HG02885 (cell line): ENCODE results near the gene IL3.

Experiments used
- ATAC-seq: cut with Tn5 transposase; IDR thresholded peaks from one replicate; pipeline ENCODE4 v1.9.1; 2021; ENCODE audit warnings: mild to moderate bottlenecking; ENCODE audit not compliant: unreplicated experiment, poor library complexity

The IL3 gene

DNA sequence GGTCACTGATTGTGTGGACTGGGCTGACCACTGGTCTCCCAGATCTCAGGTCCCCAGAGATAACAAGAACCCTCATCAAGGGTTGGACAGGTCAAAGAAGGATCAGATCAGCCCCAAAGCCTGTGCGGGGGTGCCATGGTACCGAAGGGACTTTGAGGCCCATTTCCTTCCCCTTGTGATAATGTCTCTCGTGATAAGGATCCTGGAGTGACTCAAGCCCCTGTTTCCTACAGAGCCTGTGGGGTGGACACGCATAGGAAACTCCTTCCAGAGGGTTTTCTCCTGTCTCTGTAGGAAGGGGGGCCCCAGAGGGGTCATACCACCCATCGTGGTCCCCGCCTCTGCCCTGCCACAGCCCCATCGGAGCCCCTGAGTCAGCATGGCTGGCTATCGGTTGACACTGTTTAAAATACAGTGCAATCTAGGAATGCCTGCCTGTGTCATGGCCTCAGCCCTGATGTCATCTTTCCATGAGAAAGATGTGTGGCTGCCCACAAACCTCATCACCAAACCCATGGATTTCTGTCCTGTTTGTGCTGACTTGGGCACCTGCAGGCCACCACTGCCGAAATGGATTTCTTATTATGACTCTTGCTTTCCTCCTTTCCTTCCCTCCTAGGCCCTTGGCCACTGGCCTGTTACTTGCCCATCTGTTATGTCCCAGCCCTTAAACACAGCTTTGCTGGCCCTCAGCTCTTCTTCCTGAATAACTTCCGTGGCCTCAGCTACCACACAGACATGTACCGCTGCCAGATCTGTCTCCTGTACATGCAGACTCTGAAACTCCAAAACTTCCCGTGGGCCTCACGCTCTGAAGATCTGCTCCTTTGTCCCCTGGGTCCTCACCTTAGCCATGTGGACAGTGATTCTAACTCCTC lies 10.2 kb downstream of the IL3 start:
- ATAC-seq = no peak

DNA sequence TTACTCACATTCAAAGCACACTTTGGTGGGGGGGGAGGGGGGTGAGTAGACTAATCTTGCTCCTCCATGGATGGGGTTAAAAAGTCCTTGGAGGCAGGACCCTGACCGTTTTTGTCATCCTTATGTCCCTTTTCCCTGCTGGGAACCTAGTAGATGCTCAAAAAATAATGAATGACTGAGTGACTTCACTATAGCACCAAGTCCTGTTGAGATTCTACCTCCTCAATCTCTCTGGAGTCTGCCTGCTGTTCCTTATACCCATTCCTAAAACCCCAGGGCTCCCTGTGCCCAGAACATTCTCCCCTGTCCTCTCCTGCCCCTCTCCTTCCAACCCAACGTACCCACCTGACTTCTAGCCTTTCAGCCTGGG lies 10.9 kb downstream of the IL3 start:
- no peak for ATAC-seq

DNA sequence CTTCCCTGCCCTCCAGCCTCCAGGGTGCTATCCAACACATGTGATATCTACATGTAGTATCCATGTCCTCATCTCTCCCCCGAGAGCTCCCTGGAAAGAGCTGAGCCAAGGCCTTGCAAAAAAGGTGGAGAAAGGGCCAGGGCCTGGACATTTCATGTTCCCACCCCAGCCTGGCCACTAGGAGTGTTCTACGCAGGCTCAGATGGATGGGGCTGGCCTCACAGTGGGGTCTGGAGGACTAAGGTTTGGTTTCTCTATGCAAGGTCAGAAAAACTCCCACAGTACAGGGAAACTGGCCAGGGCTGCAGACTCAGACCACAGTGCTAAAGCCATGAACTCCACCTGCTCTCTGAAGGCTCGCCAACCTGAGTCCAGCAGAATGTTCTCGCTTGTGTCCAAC lies 11.6 kb downstream of the IL3 start:
- ATAC-seq = no peak

DNA sequence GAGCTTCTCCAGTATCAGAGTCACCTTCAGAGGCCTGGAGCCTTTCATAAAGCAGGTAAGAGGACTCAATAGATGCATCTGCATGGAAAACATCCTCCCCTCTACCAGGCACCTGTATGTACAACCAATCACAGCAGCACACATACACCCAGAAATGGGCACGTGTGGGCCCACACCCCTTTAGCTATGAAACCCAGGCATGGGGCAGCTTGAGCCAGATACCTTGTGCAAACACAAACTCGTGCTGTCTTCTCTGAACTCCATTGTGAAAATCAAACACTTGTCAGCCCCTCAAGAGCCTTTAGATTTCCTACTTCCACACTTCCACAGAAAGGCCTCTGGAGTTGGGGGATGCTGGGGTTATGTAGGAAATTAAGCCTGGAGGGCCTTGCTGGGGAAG lies 12.1 kb downstream of the IL3 start:
- no peak for ATAC-seq

GRCh38 chr5:132073231-132074013 lies 13.0 kb downstream of the IL3 start, which contains the start of gene CSF2:
CSF2 (plus strand) TSS chr5:132073789; CDS start chr5:132073824, 35 bp downstream.
- no peak for ATAC-seq

DNA sequence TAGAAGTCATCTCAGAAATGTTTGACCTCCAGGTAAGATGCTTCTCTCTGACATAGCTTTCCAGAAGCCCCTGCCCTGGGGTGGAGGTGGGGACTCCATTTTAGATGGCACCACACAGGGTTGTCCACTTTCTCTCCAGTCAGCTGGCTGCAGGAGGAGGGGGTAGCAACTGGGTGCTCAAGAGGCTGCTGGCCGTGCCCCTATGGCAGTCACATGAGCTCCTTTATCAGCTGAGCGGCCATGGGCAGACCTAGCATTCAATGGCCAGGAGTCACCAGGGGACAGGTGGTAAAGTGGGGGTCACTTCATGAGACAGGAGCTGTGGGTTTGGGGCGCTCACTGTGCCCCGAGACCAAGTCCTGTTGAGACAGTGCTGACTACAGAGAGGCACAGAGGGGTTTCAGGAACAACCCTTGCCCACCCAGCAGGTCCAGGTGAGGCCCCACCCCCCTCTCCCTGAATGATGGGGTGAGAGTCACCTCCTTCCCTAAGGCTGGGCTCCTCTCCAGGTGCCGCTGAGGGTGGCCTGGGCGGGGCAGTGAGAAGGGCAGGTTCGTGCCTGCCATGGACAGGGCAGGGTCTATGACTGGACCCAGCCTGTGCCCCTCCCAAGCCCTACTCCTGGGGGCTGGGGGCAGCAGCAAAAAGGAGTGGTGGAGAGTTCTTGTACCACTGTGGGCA lies 13.8 kb downstream of the IL3 start:
- ATAC-seq = no peak

DNA sequence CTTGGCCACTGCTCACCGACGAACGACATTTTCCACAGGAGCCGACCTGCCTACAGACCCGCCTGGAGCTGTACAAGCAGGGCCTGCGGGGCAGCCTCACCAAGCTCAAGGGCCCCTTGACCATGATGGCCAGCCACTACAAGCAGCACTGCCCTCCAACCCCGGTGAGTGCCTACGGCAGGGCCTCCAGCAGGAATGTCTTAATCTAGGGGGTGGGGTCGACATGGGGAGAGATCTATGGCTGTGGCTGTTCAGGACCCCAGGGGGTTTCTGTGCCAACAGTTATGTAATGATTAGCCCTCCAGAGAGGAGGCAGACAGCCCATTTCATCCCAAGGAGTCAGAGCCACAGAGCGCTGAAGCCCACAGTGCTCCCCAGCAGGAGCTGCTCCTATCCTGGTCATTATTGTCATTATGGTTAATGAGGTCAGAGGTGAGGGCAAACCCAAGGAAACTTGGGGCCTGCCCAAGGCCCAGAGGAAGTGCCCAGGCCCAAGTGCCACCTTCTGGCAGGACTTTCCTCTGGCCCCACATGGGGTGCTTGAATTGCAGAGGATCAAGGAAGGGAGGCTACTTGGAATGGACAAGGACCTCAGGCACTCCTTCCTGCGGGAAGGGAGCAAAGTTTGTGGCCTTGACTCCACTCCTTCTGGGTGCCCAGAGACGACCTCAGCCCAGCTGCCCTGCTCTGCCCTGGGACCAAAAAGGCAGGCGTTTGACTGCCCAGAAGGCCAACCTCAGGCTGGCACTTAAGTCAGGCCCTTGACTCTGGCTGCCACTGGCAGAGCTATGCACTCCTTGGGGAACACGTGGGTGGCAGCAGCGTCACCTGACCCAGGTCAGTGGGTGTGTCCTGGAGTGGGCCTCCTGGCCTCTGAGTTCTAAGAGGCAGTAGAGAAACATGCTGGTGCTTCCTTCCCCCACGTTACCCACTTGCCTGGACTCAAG lies 14.6 kb downstream of the IL3 start:
- ATAC-seq = no peak

- ATAC-seq = no peak
These were observed 15.2 kb downstream of the IL3 start for GRCh38 chr5:132075719-132076077.

DNA sequence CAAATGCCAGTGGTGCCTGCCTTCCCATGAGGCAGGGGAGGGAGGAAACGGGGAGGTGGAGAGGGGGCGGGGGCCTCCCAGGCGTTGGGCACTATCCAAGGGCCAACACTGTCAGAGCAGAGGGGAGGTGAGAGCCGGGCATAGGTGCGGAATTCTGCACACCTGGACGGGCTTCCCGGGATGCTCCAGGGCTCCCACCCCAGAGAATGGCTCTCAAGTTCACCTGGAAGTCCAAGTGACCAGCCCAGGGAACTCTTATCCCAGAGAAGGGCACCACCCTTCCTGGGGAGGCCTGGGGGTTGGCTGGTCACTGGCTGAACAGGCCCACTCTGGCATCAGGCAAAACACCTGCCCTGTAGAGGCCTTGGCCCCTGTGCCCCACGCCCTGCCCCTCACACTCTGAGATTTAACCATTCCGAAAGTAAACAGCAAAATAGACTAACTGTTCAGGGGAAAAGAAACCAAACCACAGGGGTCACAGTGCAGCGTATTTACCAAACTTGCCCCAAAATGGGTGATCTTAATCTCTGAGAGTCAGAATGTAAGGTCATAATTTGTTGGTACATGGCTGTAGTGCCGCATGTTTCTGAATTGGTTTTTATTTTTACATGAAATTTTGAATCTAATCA lies 15.9 kb downstream of the IL3 start:
- ATAC-seq = no peak

- ATAC-seq = no peak
These were observed 16.5 kb downstream of the IL3 start for GRCh38 chr5:132076983-132077382.

DNA sequence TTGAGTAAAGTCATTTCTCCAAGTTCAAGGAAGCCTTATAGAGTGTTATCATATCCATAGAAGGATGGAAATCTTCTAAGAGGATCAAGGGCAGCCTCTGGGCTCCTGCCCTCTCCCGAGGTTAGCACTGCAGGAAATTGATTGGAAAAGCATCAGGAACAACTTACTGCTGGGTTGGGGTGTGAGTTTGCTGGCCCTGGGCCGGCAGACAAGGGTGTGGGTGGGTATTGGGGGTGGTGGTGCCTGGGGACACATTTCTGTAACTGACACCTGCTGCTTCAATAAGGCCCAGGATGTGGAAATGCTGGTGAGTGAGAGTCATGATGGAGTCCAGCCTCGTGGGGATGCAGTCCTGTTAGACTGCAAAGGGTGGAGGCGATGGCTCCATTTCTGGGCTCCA lies 18.6 kb downstream of the IL3 start:
- no peak for ATAC-seq

DNA sequence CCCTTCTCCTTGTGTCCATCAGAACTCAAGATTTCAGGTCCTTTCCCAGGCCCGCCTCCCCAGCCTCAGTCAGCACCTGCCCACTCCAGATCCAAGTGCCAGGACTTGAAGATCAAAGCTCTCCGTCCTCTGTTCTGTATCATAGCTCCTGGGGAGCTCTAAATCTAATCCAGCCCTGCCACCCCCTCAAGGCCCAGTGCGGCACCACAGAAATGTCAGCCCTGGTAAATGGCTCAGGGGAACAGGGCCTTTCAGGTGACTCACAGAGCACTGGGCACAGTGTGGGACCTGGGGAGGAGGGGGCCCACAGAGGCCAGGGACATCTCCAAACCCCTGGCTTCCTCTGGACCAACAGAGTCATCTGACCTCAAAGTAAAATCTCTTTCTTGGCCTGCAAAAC lies 19.2 kb downstream of the IL3 start:
- no peak for ATAC-seq

- no peak for ATAC-seq
These were observed 20.1 kb downstream of the IL3 start for GRCh38 chr5:132080595-132080994.

DNA sequence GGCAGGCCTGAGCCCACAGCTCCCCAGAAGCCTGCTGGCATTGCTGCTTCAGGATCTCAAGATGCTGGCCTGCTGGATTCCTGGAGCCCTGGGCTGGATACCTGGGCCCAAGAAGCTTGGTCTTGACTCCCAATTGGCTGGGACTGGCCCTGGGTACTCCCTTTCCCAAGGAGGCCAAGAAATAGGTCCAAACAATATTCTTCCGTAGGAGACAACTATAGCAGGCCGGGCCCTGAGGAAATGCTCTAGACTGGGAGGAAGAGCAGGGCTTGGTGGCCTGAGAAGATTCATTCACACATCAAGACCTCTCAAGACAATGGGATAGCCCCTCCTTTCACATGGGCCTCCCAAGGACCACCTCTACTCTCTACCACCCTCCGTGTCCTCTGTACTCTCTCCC lies 21.0 kb downstream of the IL3 start:
- ATAC-seq = no peak

DNA sequence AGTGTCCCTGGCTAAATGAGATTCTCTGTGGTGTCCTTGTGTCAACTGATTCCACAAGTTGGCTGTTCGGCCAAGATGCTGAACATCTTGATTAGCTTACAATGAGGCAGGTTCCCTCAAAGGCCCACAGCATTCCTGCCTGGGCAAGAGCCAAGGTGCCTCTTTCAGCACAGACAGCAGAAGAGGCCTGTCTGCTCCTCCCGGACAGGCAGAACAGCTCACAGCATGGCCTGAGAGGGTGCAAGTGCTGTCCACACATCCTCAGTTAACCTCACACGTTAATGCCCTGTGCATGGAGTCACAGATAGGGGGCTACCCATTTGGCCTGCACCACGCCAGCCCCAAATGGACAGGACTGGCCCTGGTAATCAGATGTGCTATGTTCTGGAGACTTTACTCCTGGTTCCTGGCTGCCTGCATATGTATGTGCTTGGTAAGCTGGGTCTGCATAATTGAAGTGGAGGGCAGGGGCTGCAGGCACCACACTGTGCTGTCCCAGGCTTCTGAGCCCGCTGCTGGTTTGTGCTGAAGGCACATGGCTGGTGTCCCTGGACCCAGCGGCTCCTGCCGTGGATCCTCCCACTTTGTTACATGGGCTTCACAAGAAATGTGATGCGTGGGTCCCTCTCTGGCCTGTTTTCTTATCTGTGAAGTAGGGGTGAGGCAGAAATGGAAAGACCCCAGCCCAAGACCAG lies 22.0 kb downstream of the IL3 start:
- no peak for ATAC-seq

DNA sequence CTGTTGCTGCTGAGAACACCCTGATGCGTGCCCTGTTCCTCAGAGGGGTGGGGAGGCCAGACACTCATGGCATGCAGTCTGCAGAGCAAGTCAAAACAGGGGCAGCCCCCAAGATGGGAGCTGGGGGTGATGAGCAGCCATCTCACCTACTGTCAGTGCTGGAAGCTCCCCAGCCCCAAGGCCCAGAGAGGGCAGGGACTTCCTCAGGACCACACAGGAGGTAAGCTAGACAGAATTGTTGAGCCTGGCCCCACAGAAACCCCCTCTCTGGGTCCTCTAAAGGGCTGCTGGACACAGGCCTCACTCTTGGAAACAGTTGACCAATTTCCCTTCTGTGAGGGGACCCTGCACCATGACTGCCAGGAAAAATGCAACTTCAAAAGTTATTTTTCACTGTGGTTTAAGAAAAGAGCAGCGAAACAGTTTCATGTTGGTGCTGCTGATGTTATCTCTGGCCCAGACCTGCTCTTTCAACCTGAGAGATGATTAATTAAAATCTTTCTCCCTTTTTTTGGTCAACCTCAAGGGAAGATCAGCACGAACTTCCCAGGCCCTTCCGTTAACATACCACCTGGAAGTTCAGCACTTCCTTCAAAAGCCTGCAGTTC lies 22.7 kb downstream of the IL3 start:
- no peak for ATAC-seq

DNA sequence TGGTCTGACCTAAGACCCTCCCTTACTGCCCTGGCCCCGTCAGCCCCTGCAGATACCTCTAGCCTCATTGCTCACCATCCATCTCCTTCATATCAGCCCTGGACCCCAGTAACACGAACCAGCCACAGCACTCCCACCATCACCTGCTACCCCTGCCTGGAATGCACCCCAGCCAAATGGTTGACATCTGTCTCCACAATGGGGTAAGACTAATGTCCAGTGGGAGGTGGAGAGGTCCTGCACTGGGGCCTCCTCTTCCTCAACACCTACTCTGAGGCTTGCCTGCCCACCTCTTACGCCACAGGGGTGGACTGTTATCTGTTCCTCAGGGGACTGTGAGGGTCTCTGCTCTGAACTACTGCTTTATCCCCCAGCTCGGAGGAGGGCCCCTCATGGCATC lies 25.2 kb downstream of the IL3 start:
- ATAC-seq = no peak

DNA sequence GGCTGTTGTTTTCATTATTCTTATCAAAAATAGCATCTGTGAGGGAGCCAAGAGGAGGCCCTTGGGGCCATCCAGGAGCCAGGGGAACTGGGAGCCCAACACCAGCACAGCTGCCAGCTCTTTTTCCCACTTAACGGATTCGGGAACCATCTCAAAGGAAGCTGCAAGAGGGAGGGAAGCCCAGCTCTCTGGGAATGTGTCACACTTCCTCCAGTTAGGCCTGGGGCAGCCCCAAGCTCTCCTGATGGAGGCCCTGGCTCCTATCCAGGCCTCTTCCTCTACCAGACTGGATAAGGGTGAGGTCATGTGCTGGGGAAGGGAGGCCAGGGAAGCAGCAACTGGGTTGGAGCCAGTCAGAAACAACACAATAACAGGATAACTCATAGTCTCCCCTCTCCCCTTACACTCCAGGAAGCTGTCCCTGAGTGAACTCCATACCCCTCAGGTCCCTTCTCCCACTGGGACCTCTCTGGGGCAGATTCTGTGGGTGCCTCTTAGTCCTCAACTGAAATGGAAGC lies 25.9 kb downstream of the IL3 start:
- ATAC-seq = no peak
